MCF 10A (cell line): ENCODE measurements around the gene ANKRD44. TPM values are rescaled to one million over a fixed set of nuclear protein-coding genes. Genes with fewer than 3 reads are reported as not detected.

ENCODE experiments used
- BruUV-seq: library from RNA; stranded (reverse); fragments of 400-500 nt; replicated peaks from 2 replicates; lab custom pipeline; 2021; lab: Mats Ljungman, UMichigan
- CTCF ChIA-PET: fragments of 300-600 bp; sonication (Branson Sonifier 250); formaldehyde crosslinking; extraction: SDS; loops from one replicate; lab custom pipeline; 2021; ENCODE audit warnings: antibody characterized with exemption, inconsistent platforms; lab: Yijun Ruan, JAX
- POLR2A ChIA-PET: fragments of 300-600, 350-650 bp; sonication (Branson Sonifier 250); formaldehyde crosslinking; extraction: SDS; loops from one replicate; lab custom pipeline; 2020; ENCODE audit warnings: antibody characterized with exemption, inconsistent platforms; lab: Yijun Ruan, JAX
- DNase-seq: peaks from one replicate; pipeline ENCODE4 v3.0.0-alpha.2; 2018; ENCODE audit not compliant: unreplicated experiment
- H3K27ac Mint-ChIP-seq: one replicate; pipeline ENCODE4 v1.8.0; 2022; ENCODE audit warnings: mild to moderate bottlenecking, low read depth, mixed read lengths; ENCODE audit not compliant: unreplicated experiment
- H3K27me3 Mint-ChIP-seq: one replicate; pipeline ENCODE4 v1.8.0; 2022; ENCODE audit warnings: mixed read lengths; ENCODE audit not compliant: insufficient read depth, unreplicated experiment
- H3K36me3 Mint-ChIP-seq: one replicate; pipeline ENCODE4 v1.8.0; 2022; ENCODE audit warnings: mild to moderate bottlenecking, moderate library complexity, mixed read lengths; ENCODE audit not compliant: insufficient read depth, unreplicated experiment
- H3K4me1 Mint-ChIP-seq: one replicate; pipeline ENCODE4 v1.8.0; 2022; ENCODE audit warnings: mixed read lengths; ENCODE audit not compliant: insufficient read depth, unreplicated experiment
- H3K4me3 Mint-ChIP-seq: one replicate; pipeline ENCODE4 v1.8.0; 2022; ENCODE audit warnings: mild to moderate bottlenecking, moderate library complexity, mixed read lengths; ENCODE audit not compliant: unreplicated experiment
- H3K9me3 Mint-ChIP-seq: one replicate; pipeline ENCODE4 v1.8.0; 2022; ENCODE audit warnings: mixed read lengths; ENCODE audit not compliant: unreplicated experiment
- intact Hi-C: fragments of 100-400 bp; cut with micrococcal nuclease; formaldehyde crosslinking; loops from 2 replicates; pipeline ENCODE4 v1.14.1; 2022
- total RNA-seq: library from RNA; stranded (reverse); gene quantifications from 2 replicates; pipeline ENCODE4 v1.2.3, GENCODE V29; 2022
- TF ChIP-seq, protein P1 (sequence below): fragments of 200-600 bp; IDR thresholded peaks from one replicate; pipeline ENCODE4 v1.8.0; 2022; ENCODE audit warnings: antibody characterized with exemption, mild to moderate bottlenecking; ENCODE audit not compliant: unreplicated experiment

The ANKRD44 gene
- total RNA-seq, 1 experiment from 2014 or later: 6.9 TPM

DNA sequence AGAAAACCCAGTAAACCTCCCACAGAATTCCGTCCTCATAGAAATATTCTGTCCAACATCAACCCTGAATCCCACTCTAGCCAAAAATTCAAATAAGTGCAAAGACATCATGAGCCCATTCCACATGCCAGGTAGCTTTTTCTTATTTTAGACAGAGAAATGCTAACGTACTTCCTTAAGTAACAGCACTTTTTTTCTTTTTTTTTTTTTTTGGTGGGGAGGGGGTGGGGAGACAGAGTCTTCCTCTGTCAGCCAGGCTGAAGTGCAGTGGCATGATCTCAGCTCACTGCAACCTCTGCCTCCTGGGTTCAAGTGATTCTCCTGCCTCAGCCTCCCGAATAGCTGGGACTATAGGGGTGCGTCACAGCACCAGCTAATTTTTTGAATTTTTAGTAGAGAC, 45.5 kb downstream of the ANKRD44 start:
- ChIA-PET CTCF (no interaction called here), POLR2A (no interaction called here)
- DNase-seq: no peak
- H3K4me1 Mint-ChIP-seq: peaks cover 6% of the 10 kb centered on the region
- no peaks in the 10 kb centered on the region for H3K27me3 Mint-ChIP-seq
- no peak overlapping the region for H3K4me3 Mint-ChIP-seq
- no peak overlapping the region for H3K27ac Mint-ChIP-seq
- TF ChIP-seq, protein P1, sequence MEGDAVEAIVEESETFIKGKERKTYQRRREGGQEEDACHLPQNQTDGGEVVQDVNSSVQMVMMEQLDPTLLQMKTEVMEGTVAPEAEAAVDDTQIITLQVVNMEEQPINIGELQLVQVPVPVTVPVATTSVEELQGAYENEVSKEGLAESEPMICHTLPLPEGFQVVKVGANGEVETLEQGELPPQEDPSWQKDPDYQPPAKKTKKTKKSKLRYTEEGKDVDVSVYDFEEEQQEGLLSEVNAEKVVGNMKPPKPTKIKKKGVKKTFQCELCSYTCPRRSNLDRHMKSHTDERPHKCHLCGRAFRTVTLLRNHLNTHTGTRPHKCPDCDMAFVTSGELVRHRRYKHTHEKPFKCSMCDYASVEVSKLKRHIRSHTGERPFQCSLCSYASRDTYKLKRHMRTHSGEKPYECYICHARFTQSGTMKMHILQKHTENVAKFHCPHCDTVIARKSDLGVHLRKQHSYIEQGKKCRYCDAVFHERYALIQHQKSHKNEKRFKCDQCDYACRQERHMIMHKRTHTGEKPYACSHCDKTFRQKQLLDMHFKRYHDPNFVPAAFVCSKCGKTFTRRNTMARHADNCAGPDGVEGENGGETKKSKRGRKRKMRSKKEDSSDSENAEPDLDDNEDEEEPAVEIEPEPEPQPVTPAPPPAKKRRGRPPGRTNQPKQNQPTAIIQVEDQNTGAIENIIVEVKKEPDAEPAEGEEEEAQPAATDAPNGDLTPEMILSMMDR: no peak
- H3K36me3 Mint-ChIP-seq: no peaks in the 10 kb centered on the region
- BruUV-seq: no TSS peak
- intact Hi-C loops: no loop called here
- no peaks in the 10 kb centered on the region for H3K9me3 Mint-ChIP-seq

DNA sequence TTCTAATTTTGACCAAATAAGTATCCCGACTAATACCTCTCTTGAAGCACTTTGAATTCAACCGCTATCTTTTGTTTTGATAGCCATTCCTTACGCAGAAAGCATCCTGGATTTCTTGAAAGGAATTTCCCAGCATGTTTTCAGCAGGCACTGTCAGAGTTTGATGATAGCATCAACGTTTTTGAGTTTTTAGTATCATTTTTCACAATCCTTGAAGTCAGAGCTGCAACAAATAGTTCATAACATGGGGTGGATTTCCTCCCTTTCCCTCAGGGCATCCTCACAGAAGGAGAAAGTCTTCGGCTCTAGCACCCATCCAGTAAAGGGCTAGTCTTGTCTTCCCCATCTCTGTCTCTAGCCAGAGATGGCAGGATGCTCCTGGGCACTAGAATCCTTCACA, 46.2 kb downstream of the ANKRD44 start:
- no peak overlapping the region for H3K4me3 Mint-ChIP-seq
- no peak for DNase-seq
- no peak overlapping the region for H3K27ac Mint-ChIP-seq
- peaks cover 3% of the 10 kb centered on the region for H3K4me1 Mint-ChIP-seq
- H3K9me3 Mint-ChIP-seq: no peaks in the 10 kb centered on the region
- TF ChIP-seq, protein P1: no peak
- H3K27me3 Mint-ChIP-seq: no peaks in the 10 kb centered on the region
- intact Hi-C loops: no loop called here
- POLR2A ChIA-PET: no interaction called here
- no peaks in the 10 kb centered on the region for H3K36me3 Mint-ChIP-seq
- CTCF ChIA-PET: no interaction called here
- BruUV-seq: no TSS peak

DNA sequence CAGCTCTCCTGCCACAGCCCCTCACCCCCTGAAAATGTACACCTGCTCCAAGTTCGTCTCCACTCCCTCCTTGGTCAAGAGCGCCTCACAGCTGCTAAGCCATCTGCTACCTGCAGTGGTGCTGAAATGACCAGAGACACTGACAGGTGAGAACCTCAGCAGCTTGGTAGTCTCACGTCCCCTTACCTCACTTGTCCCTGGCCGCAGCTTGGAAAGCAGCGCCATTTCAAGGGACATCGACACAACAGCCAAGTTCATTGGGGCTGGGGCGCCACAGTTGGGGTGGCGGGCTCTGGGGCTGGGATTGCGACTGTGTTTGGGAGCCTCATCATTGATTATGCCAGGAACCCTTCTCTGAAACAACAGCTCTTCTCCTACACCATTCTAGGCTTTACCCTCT, 47.5 kb downstream of the ANKRD44 start:
- H3K27me3 Mint-ChIP-seq: no peaks in the 10 kb centered on the region
- CTCF ChIA-PET: no interaction called here
- H3K4me3 Mint-ChIP-seq: no peak overlapping the region
- H3K27ac Mint-ChIP-seq: no peak overlapping the region
- no peaks in the 10 kb centered on the region for H3K4me1 Mint-ChIP-seq
- no peaks in the 10 kb centered on the region for H3K9me3 Mint-ChIP-seq
- TF ChIP-seq, protein P1: no peak
- BruUV-seq: no TSS peak
- POLR2A ChIA-PET: interaction anchor here (0.9 kb wide), 1 partner anchor 10 kb away, joined by 3 read pairs; no protein-coding TSS in a partner anchor
- H3K36me3 Mint-ChIP-seq: no peaks in the 10 kb centered on the region
- DNase-seq: no peak
- intact Hi-C loops: no loop called here

DNA sequence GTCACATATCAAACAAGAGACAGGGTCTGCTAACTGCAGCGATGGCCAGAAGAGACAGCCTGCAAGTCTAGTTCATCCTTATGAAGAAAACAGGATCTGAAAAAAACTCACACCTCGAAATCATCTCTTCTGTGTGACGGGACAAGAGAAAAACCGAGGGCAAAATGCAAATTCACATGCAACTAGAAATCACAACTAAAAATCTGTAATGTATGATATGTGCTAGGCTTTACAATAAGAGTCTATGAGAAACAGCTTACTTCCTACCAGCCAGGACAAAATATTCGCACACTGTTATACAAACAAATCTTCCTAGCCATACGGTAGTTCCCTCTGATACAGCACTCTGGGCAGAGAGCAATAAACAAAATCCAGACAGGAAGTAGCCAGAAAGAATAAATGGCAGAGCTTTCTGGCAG, 48.8 kb downstream of the ANKRD44 start:
- H3K4me1 Mint-ChIP-seq: no peaks in the 10 kb centered on the region
- H3K9me3 Mint-ChIP-seq: no peaks in the 10 kb centered on the region
- ChIA-PET CTCF (interaction anchor here (0.6 kb wide), 2 partner anchors 46 to 675 kb away, joined by 3 to 4 read pairs; no protein-coding TSS in a partner anchor), POLR2A (no interaction called here)
- no peaks in the 10 kb centered on the region for H3K27me3 Mint-ChIP-seq
- DNase-seq: no peak
- H3K4me3 Mint-ChIP-seq: no peak overlapping the region
- no peak overlapping the region for H3K27ac Mint-ChIP-seq
- intact Hi-C loops: no loop called here
- H3K36me3 Mint-ChIP-seq: no peaks in the 10 kb centered on the region
- no TSS peak for BruUV-seq
- TF ChIP-seq, protein P1: no peak
